HG03565 (cell line): Measurements from ENCODE around the gene ZBED4.

Source experiments
- ATAC-seq: cut with Tn5 transposase; IDR thresholded peaks from one replicate; pipeline ENCODE4 v1.9.1; 2021; ENCODE audit warnings: mild to moderate bottlenecking, moderate library complexity; ENCODE audit not compliant: unreplicated experiment

ZBED4 gene

DNA sequence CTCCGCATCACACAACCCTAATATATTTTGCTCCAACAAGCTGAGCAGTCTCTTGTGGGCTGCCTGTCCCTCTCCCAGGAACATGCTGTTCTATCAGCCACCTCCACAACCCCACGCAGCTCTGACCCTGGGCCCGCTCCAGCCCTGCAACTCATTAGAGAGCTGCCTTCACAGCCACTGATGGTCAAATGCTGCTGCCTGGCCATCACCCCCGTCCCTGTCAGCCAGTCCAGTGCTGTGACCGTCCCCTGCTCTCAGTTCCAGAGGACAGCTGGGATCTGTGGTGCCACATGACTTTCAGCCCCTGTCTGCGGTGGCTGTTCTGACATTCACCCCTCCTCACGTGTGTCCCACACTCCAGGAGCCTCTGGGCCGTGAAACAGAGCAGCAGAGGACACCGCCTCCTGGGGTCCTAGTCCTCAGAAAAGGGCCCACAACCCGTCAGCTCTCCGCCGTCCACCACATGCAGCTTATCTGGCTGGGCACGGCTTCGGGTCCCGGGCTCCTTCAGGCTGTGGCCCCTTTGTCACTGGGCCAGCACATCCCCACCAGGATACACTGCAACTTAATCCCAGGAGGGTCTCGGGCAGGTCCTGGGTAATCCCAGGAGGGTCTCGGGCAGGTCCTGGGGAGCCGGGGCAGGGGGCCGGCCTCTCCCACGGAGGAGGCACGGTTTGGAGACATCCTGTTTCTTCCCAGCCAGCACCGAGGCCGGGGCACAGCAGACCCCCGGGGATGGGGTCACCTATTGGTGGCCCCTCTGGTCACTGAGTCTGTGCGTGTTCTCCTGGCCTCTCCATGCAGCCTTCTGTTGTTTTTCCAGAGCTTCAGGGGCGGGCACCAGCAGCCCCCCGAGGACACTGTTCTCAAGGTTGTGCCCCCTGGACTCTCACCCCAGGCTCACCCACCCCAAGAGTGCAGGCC lies 79.9 kb downstream of the ZBED4 start:
- ATAC-seq, result no peak

DNA sequence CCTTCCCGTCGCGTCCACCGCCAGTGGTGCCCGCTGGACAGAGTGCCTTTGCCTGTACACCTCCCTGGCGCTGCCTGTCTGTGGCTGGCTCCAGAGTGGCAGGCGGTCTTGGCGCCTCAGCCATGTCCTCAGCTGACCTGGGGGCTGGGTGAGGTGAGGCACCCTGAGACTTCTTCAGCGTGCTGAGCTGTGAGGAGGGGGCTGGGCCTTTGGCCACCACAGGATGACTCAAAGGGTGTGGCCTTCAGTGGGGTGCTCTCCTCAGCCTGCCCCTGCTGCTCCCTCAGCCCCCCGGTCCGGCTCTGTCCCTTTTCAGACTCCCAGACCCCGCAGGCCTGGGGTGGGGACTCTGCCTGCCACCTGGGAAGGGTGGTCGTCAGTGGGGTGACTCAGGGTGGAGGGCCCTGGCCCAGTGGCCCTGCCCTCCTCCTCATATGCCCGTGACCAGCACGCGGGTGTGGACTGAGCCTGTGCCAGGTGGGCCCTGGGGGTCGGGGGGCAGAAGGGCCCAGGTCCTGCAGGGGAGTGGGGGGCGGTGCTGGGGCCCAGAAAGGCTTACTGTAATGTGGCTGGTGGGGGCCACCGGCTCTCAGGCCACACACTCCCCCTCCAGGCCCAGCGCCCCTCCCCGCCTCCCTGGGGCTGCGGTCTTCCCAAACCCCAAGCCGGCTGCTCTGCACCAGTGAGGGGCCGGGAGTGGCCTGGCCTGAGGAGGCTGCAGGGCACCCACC lies 80.7 kb downstream of the ZBED4 start:
- no peak for ATAC-seq

DNA sequence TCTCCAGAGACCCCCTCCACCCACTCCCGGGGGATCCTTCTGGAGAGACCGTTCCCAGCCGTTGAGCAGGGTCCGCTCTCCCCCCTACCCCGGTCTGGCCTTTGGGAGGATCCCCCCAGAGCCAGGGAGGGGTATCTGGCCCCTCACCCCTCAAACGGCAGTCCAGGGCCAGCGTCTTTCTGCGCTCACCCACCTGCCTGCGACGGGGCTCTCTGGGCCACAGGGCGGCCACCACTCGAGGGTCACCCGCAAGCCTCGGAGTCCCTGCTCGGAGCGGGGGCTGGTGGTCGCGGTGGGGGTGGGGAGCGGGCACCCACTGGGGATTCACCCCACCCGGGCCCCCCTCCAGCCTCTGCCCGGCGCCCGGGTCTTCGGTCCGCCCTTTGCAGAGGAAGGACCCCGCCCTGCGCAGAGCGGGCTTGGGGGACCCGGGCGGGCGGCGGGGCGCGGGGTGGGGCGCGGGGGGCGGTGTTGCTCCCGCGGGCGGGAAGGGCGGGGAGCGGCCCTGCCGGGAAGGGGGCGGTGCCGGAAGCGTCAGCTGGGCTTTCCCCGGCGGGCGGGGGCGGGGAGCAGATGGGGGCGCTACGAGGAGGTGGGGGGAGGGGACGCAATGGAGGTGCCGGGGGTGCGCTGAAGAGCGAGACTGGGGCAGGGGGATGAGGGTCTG lies 81.4 kb downstream of the ZBED4 start:
- ATAC-seq, result no peak

GRCh38 chr22:49935561-49935960 lies 81.9 kb downstream of the ZBED4 start:
- ATAC-seq, result no peak

DNA sequence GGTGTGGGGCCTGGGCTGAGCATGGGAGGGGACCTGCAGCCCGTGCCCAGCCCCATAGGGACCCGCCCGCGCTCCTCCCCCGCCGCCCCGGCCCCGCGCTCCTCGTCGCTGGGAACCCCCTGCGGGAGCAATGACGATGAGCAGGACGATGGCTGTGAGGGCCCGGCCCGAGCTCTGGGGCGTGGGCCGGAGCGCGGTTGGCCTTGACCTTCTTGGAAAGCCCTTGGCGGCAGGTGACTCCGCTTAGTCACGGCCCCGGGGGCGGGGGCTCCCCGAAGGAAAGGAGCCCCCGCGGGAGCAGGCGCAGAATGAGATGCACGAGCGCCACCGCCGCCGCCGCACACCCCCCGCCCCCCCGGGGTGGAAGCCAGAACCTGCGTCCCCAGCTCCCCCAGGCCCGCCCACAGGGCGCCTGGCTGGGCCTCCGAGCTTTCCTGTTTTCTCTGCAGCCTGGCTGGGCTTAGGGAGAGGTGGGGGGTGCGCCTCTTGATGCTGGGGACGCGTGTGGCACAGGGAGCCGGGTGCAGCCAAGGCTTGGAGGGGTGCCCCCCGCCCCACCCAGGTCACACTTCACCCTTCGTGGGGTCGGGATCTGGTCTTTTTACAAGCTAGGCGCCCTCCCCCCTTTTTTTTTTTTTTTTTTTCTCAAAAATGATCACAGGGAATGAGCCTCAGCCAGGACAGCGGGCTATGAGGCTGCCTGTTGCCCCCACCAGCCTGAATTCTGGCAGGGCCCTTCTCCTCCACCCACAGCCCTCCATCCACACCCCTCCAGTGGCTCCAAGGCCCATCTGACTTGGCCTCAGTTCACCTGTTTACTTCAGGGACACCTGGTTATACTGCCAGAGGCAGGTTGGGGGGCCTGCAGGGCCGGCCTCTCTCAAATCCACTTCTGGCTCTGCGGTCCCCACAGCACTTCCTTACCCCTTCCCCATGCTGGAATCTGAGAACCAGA lies 82.7 kb downstream of the ZBED4 start:
- peak; percentile 63 for ATAC-seq

DNA sequence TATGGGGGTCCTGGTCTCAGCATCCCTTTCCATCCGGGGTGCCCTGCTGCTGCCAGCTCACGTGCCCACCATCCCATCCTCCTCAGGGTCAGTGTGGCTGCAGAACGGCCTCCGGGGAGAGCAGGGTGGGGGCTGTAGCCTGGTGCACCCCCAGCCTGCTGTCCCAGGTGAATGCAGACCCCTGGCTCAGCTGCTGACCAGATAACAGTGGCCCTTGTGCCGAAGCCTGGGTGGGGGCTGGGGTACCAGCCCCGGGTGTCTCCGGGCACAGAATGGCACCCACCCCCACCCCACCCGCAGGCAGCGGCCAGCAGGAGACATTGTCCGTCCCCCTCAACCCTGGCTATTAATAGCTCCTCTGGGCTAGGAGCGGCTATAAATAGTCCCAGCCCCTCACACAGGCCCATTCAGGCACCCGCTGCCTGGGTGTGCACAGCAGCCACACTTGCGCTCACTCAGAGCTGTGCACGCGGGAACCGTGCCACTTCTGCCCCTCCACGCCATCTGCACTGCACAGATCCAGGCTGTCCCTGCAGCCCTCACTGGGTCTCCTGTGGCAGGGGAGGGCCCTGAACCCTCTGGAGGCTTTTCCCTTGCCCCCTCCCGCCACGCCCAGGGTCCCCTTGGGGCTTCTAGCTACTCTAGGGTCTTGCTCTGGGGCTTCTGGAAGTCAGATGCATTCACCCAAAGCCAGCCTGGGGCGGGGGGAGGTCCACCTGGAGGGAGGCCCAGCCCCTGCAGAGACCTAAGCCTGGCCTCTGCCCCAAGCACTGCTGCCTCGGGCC lies 83.5 kb downstream of the ZBED4 start:
- ATAC-seq, result no peak

DNA sequence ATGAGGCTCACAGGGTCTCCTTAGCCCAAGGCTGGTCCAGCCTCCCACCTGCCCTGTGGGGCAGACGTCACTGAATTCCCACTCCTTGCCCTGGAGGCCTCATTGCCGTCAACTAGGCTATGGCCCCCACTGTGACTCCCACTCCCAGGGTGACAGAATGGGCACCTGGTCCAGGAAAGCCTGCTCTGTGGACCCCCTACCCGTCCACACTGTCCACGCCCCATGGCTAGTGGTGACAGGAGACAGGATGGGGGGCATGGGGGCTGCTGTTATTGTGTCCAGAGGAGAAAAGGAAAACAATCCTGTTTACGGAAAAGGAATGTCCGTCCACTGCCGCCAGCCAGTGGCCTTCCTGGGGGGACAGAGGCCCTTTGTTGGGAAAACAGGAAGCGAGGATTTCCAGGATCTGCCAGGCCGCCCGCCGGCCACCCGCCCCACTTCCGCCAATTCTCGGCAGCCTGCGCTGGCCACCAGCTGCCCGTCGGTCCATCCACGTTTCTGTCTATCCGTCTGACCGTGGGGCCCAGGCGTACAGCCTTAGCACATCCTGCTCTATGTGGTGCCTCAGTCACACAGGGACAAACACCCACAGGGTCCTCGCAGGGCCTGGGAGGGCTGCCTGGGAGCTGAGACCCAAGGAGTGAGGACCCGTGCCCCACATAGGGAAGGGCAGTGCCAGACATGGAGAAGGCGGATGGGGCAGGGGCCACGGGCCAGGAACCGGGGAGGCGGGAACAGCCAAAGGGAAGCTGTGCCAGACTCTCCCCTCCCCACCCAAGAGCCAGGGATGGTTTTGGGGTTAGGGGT lies 84.3 kb downstream of the ZBED4 start:
- no peak for ATAC-seq

GRCh38 chr22:49938565-49939136 lies 85.0 kb downstream of the ZBED4 start:
- ATAC-seq, result no peak
